Nephron (organoid): Measurements from ENCODE around the gene NKX1-2.
A peak's percentile ranks its signal among the peaks of the same experiment; 100 is the strongest.

Experiments used
- H3K27ac Mint-ChIP-seq, 3 experiments: 2 replicates each; pipeline ENCODE4 v1.8.0; 2020; ENCODE audit warnings: mixed read lengths in 3 of 3, mild to moderate bottlenecking in 2 of 3, moderate library complexity in 1 of 3
- H3K27me3 Mint-ChIP-seq: 2 replicates; pipeline ENCODE4 v1.8.0; 2021; ENCODE audit warnings: low read depth, mild to moderate bottlenecking, moderate library complexity, mixed read lengths
- H3K36me3 Mint-ChIP-seq: 2 replicates; pipeline ENCODE4 v1.8.0; 2020; ENCODE audit warnings: low read depth, mixed read lengths
- H3K4me1 Mint-ChIP-seq: 2 replicates; pipeline ENCODE4 v1.8.0; 2020; ENCODE audit warnings: mixed read lengths
- H3K4me3 Mint-ChIP-seq, 3 experiments: 2 replicates each; pipeline ENCODE4 v1.8.0; 2020; ENCODE audit warnings: mild to moderate bottlenecking in 3 of 3, mixed read lengths in 3 of 3, moderate library complexity in 2 of 3
- H3K9me3 Mint-ChIP-seq: 2 replicates; pipeline ENCODE4 v1.8.0; 2020; ENCODE audit warnings: mixed read lengths
- TF ChIP-seq, protein P1 (sequence below), 3 experiments: fragments of 200-600 bp; sonication (generic); IDR thresholded peaks; one replicate each; pipeline ENCODE4 v1.5.0; 2021; ENCODE audit warnings: antibody characterized with exemption in 3 of 3; ENCODE audit not compliant: unreplicated experiment in 3 of 3

Gene NKX1-2

DNA sequence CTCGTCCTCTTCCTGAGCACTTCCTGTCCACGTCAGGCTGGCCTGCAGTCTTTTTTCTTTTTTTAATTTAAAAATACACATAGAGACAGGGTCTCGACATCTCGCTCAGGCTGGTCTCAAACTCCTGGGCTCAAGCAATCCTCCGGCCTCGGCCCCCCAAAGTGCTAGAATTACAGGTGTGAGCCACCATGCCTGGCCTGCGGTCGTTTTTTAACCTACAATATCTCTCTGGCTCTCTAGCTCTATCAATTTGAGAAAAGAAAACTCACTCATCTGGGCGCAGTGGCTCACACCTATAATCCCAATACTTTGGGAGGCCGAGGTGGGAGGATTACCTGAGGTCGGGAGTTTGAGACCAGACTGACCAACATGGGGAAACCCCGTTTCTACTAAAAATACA lies 27.1 kb downstream of the NKX1-2 start:
- H3K4me1 Mint-ChIP-seq = no peaks in the 10 kb centered on the region
- H3K9me3 Mint-ChIP-seq = no peaks in the 10 kb centered on the region
- peaks cover 59% of the 10 kb centered on the region for H3K27me3 Mint-ChIP-seq
- no peak overlapping the region for H3K27ac Mint-ChIP-seq
- H3K36me3 Mint-ChIP-seq = no peaks in the 10 kb centered on the region
- no peak overlapping the region for H3K4me3 Mint-ChIP-seq
- TF ChIP-seq, protein P1, sequence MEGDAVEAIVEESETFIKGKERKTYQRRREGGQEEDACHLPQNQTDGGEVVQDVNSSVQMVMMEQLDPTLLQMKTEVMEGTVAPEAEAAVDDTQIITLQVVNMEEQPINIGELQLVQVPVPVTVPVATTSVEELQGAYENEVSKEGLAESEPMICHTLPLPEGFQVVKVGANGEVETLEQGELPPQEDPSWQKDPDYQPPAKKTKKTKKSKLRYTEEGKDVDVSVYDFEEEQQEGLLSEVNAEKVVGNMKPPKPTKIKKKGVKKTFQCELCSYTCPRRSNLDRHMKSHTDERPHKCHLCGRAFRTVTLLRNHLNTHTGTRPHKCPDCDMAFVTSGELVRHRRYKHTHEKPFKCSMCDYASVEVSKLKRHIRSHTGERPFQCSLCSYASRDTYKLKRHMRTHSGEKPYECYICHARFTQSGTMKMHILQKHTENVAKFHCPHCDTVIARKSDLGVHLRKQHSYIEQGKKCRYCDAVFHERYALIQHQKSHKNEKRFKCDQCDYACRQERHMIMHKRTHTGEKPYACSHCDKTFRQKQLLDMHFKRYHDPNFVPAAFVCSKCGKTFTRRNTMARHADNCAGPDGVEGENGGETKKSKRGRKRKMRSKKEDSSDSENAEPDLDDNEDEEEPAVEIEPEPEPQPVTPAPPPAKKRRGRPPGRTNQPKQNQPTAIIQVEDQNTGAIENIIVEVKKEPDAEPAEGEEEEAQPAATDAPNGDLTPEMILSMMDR (IDR thresholded peaks at IDR 0.05; ENCODE audit: unreplicated experiment in 3 of 3) = no peak

DNA sequence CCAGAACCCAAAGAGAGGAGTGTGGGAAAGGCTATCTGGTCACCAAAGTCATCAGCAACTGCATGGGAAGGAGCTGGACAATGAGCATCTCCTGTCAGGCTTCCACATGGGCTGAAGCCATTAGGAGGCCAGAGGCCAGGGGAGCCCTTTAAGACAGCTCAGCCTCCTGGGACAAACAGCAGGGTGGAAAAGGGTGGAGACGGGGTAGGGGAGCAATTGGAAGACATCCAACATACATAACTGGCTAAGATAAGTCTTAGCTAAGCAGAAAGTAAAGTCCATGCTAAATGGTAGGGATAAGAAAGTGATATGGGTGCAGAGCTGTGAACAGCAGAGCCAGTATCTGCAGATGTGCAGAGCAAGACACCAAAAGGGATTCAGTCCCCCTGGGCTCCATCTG lies 29.6 kb downstream of the NKX1-2 start:
- H3K27ac Mint-ChIP-seq = no peak overlapping the region
- H3K27me3 Mint-ChIP-seq = peaks cover 44% of the 10 kb centered on the region

DNA sequence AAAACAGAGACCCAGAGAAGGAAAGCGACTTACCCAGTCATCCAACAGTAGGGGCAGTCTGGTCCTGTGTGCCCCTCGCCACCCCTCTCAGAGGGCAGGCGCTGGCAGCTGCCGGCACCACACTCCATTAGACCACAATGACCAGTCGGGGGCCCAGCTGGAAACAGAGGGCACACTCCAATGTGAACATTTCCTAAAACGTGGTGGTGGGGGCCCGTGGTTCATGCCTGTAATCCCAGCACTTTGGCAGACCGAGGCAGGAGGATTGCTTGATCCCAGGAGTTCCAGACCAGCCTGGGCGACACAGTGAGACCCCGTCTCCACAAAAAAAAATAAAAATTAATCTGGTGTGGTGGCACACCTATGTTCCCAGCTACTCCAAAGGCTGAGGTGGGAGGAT lies 30.2 kb downstream of the NKX1-2 start:
- H3K4me3 Mint-ChIP-seq = peak overlapping the region; percentile 86 to 91 (median 89)
- H3K4me1 Mint-ChIP-seq = peaks cover 22% of the 10 kb centered on the region
- no peaks in the 10 kb centered on the region for H3K36me3 Mint-ChIP-seq
- TF ChIP-seq, protein P1 (IDR thresholded peaks at IDR 0.05; ENCODE audit: unreplicated experiment in 3 of 3) = no peak
- H3K27ac Mint-ChIP-seq = no peak overlapping the region
- no peaks in the 10 kb centered on the region for H3K9me3 Mint-ChIP-seq
- H3K27me3 Mint-ChIP-seq = peaks cover 43% of the 10 kb centered on the region

More for the DNA sequence above, 29.6 kb downstream of the NKX1-2 start:
- Mint-ChIP-seq H3K4me1 (peaks cover 19% of the 10 kb centered on the region), H3K36me3 (no peaks in the 10 kb centered on the region), H3K9me3 (no peaks in the 10 kb centered on the region), H3K4me3 (peak overlapping the region; percentile 11 to 42 (median 31))
- TF ChIP-seq, protein P1 (IDR thresholded peaks at IDR 0.05; ENCODE audit: unreplicated experiment in 3 of 3) = no peak

DNA sequence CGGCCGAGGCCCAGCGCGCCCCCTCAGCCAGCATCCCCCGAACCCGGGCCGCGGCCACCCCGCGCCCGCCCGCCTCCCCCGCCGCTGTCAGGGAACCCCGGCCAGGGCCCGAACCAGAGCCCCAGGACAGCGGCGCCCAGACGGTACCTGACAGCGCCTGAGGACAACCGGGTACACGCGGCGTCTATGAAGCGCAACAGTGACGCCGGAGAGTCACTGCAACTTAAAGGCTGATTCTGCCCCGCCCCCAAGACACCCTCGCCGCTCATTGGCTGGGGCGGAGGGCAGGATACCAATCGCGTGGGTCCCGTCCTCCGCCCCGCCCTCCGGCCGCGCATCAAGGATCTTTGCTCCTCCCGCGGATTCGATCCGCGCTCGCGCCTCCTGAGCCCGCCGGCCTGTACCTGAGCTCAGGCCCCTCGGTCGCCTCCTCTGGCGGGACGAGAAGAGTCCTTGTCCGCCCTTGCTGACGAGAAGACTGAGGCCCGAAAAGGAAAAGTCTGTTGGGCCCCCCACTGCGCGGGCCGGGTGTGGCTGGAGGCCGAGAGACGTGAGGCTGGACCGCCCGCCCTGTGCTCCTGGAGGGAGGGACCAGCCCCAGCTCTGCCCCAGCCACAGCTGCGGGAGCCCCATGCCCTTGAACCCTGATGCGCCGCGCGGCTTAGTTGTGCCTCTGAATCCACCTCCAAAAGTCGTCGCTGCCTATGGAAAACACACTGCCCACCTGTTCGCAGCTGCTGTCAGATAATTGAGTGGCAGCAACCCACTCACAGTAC lies 30.9 kb downstream of the NKX1-2 start, which contains the start of gene OAT:
Gene OAT (minus strand): TSS at position 198 of the 776 bp plus-strand sequence. CDS start 6,752 bp downstream, outside the sequence.
- Mint-ChIP-seq H3K4me1 (peaks cover 28% of the 10 kb centered on the region), H3K27ac (peak within 1 kb of the TSS in 2 of 3 experiments; percentile 63 to 82), H3K27me3 (peaks cover 36% of the 10 kb centered on the region), H3K36me3 (no peaks in the 10 kb centered on the region), H3K9me3 (no peaks in the 10 kb centered on the region), H3K4me3 (peak within 1 kb of the TSS; percentile 86 to 93 (median 92))
- TF ChIP-seq, protein P1 (IDR thresholded peaks at IDR 0.05; ENCODE audit: unreplicated experiment in 3 of 3) = peak; percentile 15 to 37 (median 23)

DNA sequence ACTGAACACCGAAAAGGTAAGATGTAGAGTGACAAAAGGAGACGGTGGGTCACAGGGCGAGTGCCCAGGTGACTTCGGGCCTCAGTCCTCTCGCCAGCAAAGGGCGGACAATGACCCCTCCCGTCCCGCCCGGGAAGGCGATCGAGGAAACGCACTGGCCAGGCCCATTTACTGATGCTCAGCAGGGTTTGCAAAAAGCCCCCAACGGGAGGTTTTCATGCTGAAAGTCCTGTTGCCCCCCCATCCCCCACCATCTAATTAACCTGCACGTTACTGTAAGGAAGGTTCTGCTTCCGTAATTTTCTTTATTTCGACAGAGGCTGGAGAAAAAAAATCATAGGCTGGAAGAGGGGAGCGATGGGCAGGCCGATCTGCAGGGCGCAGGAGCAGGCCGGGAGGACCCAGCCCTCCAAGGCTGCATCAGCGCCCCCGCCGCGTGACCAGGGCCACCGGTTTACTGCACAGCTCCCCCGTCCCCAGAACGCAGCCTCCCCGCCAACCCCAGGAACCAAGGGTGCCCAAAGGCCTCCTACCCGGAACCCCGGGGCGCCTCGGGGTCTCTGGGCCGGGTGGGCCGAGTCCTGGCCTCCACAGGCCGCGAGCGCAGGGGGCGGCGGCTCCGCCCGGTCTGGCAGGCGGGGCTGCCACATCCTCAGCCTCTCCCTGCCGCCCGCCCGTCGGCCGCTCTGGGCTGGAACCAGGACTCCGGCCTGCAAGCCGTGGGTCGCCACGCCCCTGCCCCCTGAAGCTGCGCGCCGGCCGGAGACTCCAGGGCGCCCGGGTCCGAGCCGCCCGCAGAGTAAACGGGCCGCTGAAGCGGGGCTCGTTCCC lies 31.7 kb downstream of the NKX1-2 start:
- Mint-ChIP-seq H3K4me1 (peaks cover 28% of the 10 kb centered on the region), H3K36me3 (no peaks in the 10 kb centered on the region)
- TF ChIP-seq, protein P1 (IDR thresholded peaks at IDR 0.05; ENCODE audit: unreplicated experiment in 3 of 3) = no peak

More for the DNA sequence above, 31.7 kb downstream of the NKX1-2 start:
- Mint-ChIP-seq H3K27ac (peak overlapping the region in 2 of 3 experiments; percentile 63 to 81), H3K9me3 (no peaks in the 10 kb centered on the region), H3K27me3 (peaks cover 28% of the 10 kb centered on the region), H3K4me3 (peak overlapping the region; percentile 86 to 93 (median 92))
